Lung (tissue), 12 donors: ENCODE results near the gene BST2. TPM values are rescaled to one million over a fixed set of nuclear protein-coding genes. Genes with fewer than 3 reads are reported as not detected.

Experiments
- ATAC-seq: fragments of 200-7000 bp; cut with Tn5 transposase; one replicate; pipeline ENCODE4 v1.9.1; 2020; ENCODE audit warnings: moderate number of reproducible peaks; ENCODE audit not compliant: insufficient read depth, low FRiP score
- DNase-seq, 3 donors: peaks; one replicate each; pipeline ENCODE4 v3.0.0-alpha.2; 2013 to 2017
- H3K27ac ChIP-seq, 2 donors: one replicate each; pipeline ENCODE4 v1.5.1; 2013; ENCODE audit warnings: mild to moderate bottlenecking in 2 of 2, moderate library complexity in 2 of 2, control low read depth in 1 of 2, inconsistent platforms in 1 of 2, low read depth in 1 of 2, low read length in 1 of 2
- H3K27me3 ChIP-seq, 3 donors: one replicate each; pipeline ENCODE4 v1.5.1; 2013; ENCODE audit warnings: low read length in 2 of 3; ENCODE audit not compliant: control insufficient read depth in 3 of 3, insufficient read depth in 3 of 3
- H3K36me3 ChIP-seq, 4 donors: one replicate each; pipeline ENCODE4 v1.5.1; 2013; ENCODE audit warnings: low read length in 4 of 4, mild to moderate bottlenecking in 1 of 4, moderate library complexity in 1 of 4; ENCODE audit not compliant: control insufficient read depth in 4 of 4, insufficient read depth in 4 of 4
- H3K4me1 ChIP-seq, 5 donors: one replicate each; pipeline ENCODE4 v1.5.1; 2013; ENCODE audit warnings: low read length in 5 of 5, mild to moderate bottlenecking in 2 of 5, moderate library complexity in 1 of 5; ENCODE audit not compliant: control insufficient read depth in 5 of 5, insufficient read depth in 5 of 5
- H3K4me3 ChIP-seq: one replicate; pipeline ENCODE4 v1.5.1; 2013; ENCODE audit warnings: mild to moderate bottlenecking, control low read depth, moderate library complexity
- H3K9ac ChIP-seq, 2 donors: one replicate each; pipeline ENCODE4 v1.5.1; 2013; ENCODE audit warnings: low read length in 2 of 2, control low read depth in 1 of 2; ENCODE audit not compliant: insufficient read depth in 1 of 2
- H3K9me3 ChIP-seq, 4 donors: one replicate each; pipeline ENCODE4 v1.5.1; 2013; ENCODE audit warnings: low read length in 3 of 4, mild to moderate bottlenecking in 1 of 4, moderate library complexity in 1 of 4; ENCODE audit not compliant: control insufficient read depth in 4 of 4, insufficient read depth in 3 of 4
- WGBS, 2 donors: extraction: QIAGEN DNeasy Blood & Tissue Kit; methylation state at CpG; one replicate each; pipeline ENCODE4 v1.1.7; 2013; 5-methylcytosine and 5-hydroxymethylcytosine counted together
- polyA plus RNA-seq, 2 donors: library from polyadenylated mRNA; stranded (reverse); fragments of 200-250 nt; gene quantifications; one replicate each; pipeline ENCODE4 v1.2.1, GENCODE V29; 2013
- total RNA-seq, 2 donors: library from RNA; depleted of rRNA in 1 of 2; stranded (reverse); fragments of >200 nt in 1 of 2; gene quantifications; one replicate each; pipeline ENCODE4 v1.2.1, GENCODE V29; 2014 to 2021
- TF ChIP-seq, protein P1 (sequence below): IDR thresholded peaks from 2 replicates; pipeline ENCODE4 v1.5.1; 2012; ENCODE audit warnings: mild to moderate bottlenecking; ENCODE audit errors: control extremely low read depth, extremely low read depth
- donor health status: control.
- donor health status: control.
- donor health status: Bipolar disorder and iron deficiency.
- donor health status: healthy.
- donor health status: DM: yes; HTN: yes; CAD: no.

Gene BST2
- total and polyA plus RNA-seq, 4 donors = 48.2 to 179 (median 60.5) TPM

DNA sequence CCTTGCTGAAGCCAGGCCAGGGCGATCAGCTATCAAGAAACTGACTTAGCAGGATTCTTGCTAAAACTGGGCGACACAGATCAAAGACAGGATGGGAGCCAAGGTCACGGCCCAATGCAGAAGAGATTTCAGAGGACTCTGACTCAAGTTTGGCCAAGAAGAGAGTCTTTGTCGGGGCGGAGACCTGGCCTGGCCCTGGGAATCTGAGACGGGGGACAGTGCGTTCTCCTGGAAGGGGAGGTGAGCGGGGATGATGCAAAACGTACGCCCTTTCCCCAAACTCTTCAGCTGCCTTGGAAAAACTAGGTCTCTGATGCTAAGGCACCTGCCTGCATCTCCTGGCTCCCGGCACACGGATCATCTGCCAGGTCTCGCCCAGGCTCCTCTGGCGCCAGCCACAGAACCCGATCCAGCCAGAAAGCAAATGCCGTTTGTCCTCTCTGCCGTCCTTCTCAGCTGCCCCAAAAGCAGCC lies 24.2 kb upstream of the BST2 start:
- H3K27ac ChIP-seq = no peak overlapping the region
- H3K4me3 ChIP-seq = no peak overlapping the region
- H3K9me3 ChIP-seq = no peaks in the 10 kb centered on the region
- 69 to 80% methylated on average over 17 of the region's 17 CpGs for WGBS, 2 donors
- peaks cover 0 to 3% (median 0%) of the 10 kb centered on the region in 5 donors for H3K4me1 ChIP-seq
- ATAC-seq = no peak
- TF ChIP-seq, protein P1, sequence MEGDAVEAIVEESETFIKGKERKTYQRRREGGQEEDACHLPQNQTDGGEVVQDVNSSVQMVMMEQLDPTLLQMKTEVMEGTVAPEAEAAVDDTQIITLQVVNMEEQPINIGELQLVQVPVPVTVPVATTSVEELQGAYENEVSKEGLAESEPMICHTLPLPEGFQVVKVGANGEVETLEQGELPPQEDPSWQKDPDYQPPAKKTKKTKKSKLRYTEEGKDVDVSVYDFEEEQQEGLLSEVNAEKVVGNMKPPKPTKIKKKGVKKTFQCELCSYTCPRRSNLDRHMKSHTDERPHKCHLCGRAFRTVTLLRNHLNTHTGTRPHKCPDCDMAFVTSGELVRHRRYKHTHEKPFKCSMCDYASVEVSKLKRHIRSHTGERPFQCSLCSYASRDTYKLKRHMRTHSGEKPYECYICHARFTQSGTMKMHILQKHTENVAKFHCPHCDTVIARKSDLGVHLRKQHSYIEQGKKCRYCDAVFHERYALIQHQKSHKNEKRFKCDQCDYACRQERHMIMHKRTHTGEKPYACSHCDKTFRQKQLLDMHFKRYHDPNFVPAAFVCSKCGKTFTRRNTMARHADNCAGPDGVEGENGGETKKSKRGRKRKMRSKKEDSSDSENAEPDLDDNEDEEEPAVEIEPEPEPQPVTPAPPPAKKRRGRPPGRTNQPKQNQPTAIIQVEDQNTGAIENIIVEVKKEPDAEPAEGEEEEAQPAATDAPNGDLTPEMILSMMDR = no peak
- no peaks in the 10 kb centered on the region for H3K27me3 ChIP-seq
- no peak overlapping the region for H3K9ac ChIP-seq
- peak in 1 of 3 donors; percentile 29 for DNase-seq
- H3K36me3 ChIP-seq = no peaks in the 10 kb centered on the region

DNA sequence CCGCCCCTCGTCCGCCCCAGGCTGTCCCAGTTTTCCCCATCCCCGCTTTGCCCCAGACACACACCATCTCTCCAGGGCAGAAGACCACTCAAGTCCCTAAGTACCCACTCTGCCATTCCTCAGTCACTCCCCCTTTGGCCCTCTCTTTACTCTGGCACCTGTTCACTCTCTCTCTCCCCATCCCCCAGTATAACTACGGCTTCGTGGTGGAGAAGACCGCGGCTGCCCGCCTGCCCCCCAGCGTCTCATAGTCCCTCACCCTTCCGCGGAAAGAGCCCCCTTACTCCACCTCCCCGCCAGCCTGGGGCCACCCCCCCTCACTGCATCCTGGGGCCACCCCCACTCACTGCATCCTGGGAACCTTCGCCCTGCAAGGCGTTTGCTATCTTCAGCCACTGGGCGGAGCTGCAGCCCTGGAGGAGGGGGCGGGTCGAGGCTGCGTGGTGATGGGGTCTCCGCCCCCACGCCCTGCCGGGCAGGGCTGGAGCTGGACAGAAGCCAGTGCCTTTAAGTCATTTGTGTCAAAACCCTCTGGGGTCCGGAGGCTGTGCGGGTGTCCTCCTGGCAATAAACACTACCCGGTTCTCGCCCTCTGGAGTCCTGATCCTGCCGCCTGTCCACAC lies 19.4 kb upstream of the BST2 start:
- no peak overlapping the region for H3K27ac ChIP-seq
- H3K4me3 ChIP-seq = no peak overlapping the region
- peaks cover 0 to 7% (median 3%) of the 10 kb centered on the region in 4 donors for H3K36me3 ChIP-seq
- no peak for ATAC-seq
- H3K27me3 ChIP-seq = no peaks in the 10 kb centered on the region
- peaks cover 0 to 10% (median 0%) of the 10 kb centered on the region in 5 donors for H3K4me1 ChIP-seq
- 25 to 36% methylated on average over 26 to 27 of the region's 27 CpGs for WGBS, 2 donors
- TF ChIP-seq, protein P1 = no peak
- peak; percentile 66 to 78 (median 75) for DNase-seq
- H3K9me3 ChIP-seq = no peaks in the 10 kb centered on the region
- no peak overlapping the region for H3K9ac ChIP-seq

DNA sequence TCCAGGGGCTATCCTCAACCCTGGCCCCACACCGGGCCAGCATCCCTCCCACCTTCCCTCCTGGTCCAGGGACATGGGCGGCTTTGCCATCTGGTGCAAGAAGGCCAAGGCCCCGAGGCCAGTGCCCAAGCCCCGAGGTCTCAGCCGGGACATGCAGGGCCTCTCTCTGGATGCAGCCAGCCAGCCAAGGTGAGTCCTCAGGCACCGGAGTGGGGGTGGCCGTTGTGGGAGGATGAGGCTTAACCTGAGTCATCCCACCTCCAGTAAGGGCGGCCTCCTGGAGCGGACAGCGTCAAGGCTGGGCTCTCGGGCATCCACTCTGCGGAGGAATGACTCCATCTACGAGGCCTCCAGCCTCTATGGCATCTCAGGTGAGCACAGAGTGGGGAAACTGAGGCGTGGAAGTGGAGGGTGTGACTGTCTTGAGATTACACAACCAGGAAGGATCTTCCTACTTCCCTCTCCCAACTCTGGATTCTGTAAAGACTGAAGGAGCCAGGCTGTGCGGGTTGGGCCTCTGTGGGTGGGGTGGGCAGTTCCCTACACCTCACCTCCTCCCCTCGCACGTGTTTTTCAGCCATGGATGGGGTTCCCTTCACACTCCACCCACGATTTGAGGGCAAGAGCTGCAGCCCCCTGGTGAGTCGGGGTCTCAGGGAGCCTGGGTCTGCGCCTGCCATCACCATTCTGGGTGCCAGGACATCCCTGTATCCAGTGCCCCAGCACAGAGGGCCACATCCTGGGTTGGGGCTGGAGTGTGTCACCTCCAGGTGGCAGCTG lies 18.2 kb upstream of the BST2 start:
- TF ChIP-seq, protein P1 = no peak
- no peaks in the 10 kb centered on the region for H3K27me3 ChIP-seq
- no peaks in the 10 kb centered on the region for H3K9me3 ChIP-seq
- H3K27ac ChIP-seq = no peak overlapping the region
- no peak for DNase-seq
- no peak overlapping the region for H3K9ac ChIP-seq
- peaks cover 0 to 10% (median 4%) of the 10 kb centered on the region in 5 donors for H3K4me1 ChIP-seq
- no peak for ATAC-seq
- H3K36me3 ChIP-seq = peaks cover 0 to 7% (median 3%) of the 10 kb centered on the region in 4 donors
- 94 to 97% methylated on average over 20 of the region's 20 CpGs for WGBS, 2 donors
- no peak overlapping the region for H3K4me3 ChIP-seq
